Activated naive CD4-positive, alpha-beta T cell treated with anti-CD3 and anti-CD28 coated beads for 36 hours (primary cell): ENCODE measurements around the gene BCL11B. TPM values are rescaled to one million over a fixed set of nuclear protein-coding genes. Genes with fewer than 3 reads are reported as not detected.

Source experiments
- CTCF ChIA-PET: fragments of 350-600 bp; sonication (Branson Sonifier 250); formaldehyde crosslinking; loops from one replicate; lab custom pipeline; 2021; ENCODE audit warnings: antibody characterized with exemption; lab: Charles Lee
- DNase-seq: peaks from one replicate; pipeline ENCODE4 v3.0.0-alpha.2; 2020
- H3K27ac Mint-ChIP-seq: one replicate; pipeline ENCODE4 v1.8.0; 2021; ENCODE audit warnings: mild to moderate bottlenecking, mixed read lengths
- H3K27me3 Mint-ChIP-seq: one replicate; pipeline ENCODE4 v1.8.0; 2021; ENCODE audit warnings: low read depth, mixed read lengths
- H3K36me3 Mint-ChIP-seq: one replicate; pipeline ENCODE4 v1.8.0; 2021; ENCODE audit warnings: low read depth, mixed read lengths
- H3K4me1 Mint-ChIP-seq: one replicate; pipeline ENCODE4 v1.8.0; 2021; ENCODE audit warnings: low read depth, mixed read lengths
- H3K4me3 Mint-ChIP-seq: one replicate; pipeline ENCODE4 v1.8.0; 2021; ENCODE audit warnings: mild to moderate bottlenecking, moderate library complexity, mixed read lengths
- H3K9me3 Mint-ChIP-seq: one replicate; pipeline ENCODE4 v1.8.0; 2021; ENCODE audit warnings: mixed read lengths
- intact Hi-C: fragments of 100-400 bp; cut with micrococcal nuclease; formaldehyde crosslinking; loops from one replicate; pipeline ENCODE4 v1.15.1; 2023
- total RNA-seq, 2 experiments: library from RNA; stranded (reverse); gene quantifications; one replicate each; pipeline ENCODE4 v1.2.3, GENCODE V29; 2021

Gene BCL11B
- total RNA-seq, 2 experiments from 2014 or later = 71.7 to 71.9 TPM

GRCh38 chr14:99264691-99265450 is 7.1 kb downstream of the BCL11B start:
- intact Hi-C loops = loop anchor here (5.0 to 10.0 kb wide), 3 partner anchors 323 to 750 kb away; no protein-coding TSS in a partner anchor
- Mint-ChIP-seq H3K9me3 (no peaks in the 10 kb centered on the region), H3K36me3 (peaks cover 76% of the 10 kb centered on the region), H3K4me3 (peak overlapping the region; percentile 96), H3K4me1 (peaks cover 57% of the 10 kb centered on the region), H3K27me3 (no peaks in the 10 kb centered on the region), H3K27ac (peak overlapping the region; percentile 95)
- DNase-seq = peak; percentile 45
- CTCF ChIA-PET = interaction anchor here (0.6 to 5.0 kb wide), 12 partner anchors 11 to 752 kb away, joined by 3 to 44 read pairs (median 4); no protein-coding TSS in a partner anchor

- intact Hi-C loops = loop anchor here (10.0 kb wide), 2 partner anchors 719 to 749 kb away; no protein-coding TSS in a partner anchor
- CTCF ChIA-PET = interaction anchor here (1.3 to 5.0 kb wide), 2 partner anchors 23 to 39 kb away, joined by 3 to 44 read pairs; no protein-coding TSS in a partner anchor
- DNase-seq = no peak
- H3K9me3 Mint-ChIP-seq = no peaks in the 10 kb centered on the region
- peaks cover 78% of the 10 kb centered on the region for H3K36me3 Mint-ChIP-seq
- peaks cover 65% of the 10 kb centered on the region for H3K4me1 Mint-ChIP-seq
- H3K4me3 Mint-ChIP-seq = peak overlapping the region; percentile 96
- peak overlapping the region; percentile 95 for H3K27ac Mint-ChIP-seq
- no peaks in the 10 kb centered on the region for H3K27me3 Mint-ChIP-seq
Measured at GRCh38 chr14:99263564-99264330, 8.2 kb downstream of the BCL11B start.

- Mint-ChIP-seq H3K4me1 (peaks cover 72% of the 10 kb centered on the region), H3K9me3 (no peaks in the 10 kb centered on the region), H3K27me3 (no peaks in the 10 kb centered on the region), H3K36me3 (peaks cover 78% of the 10 kb centered on the region), H3K27ac (peak overlapping the region; percentile 95), H3K4me3 (peak overlapping the region; percentile 96)
- intact Hi-C loops = loop anchor here (1.0 to 10.0 kb wide), 4 partner anchors 10 to 748 kb away; no protein-coding TSS in a partner anchor
- DNase-seq = peak; percentile 24
- CTCF ChIA-PET = interaction anchor here (0.8 to 5.0 kb wide), 4 partner anchors 8 to 22 kb away, joined by 3 to 44 read pairs (median 3); partner anchors contain the start of gene BCL11B
Measured at GRCh38 chr14:99262977-99263448, 9.0 kb downstream of the BCL11B start.

- Mint-ChIP-seq H3K4me3 (peak overlapping the region; percentile 96), H3K27ac (peak overlapping the region; percentile 95), H3K36me3 (peaks cover 78% of the 10 kb centered on the region), H3K4me1 (peaks cover 80% of the 10 kb centered on the region), H3K9me3 (no peaks in the 10 kb centered on the region), H3K27me3 (no peaks in the 10 kb centered on the region)
- intact Hi-C loops = loop anchor here (1.0 to 10.0 kb wide), 4 partner anchors 9 to 747 kb away; no protein-coding TSS in a partner anchor
- peak; percentile 93 for DNase-seq
- CTCF ChIA-PET = interaction anchor here (0.7 to 2.7 kb wide), 7 partner anchors 8 to 80 kb away, joined by 3 to 9 read pairs (median 3); partner anchors contain the start of gene BCL11B
Measured at GRCh38 chr14:99261912-99262787, 9.8 kb downstream of the BCL11B start.

GRCh38 chr14:99260587-99261551 is 11.1 kb downstream of the BCL11B start:
- intact Hi-C loops = loop anchor here (1.0 to 10.0 kb wide), 3 partner anchors 18 to 746 kb away; no protein-coding TSS in a partner anchor
- Mint-ChIP-seq H3K27me3 (no peaks in the 10 kb centered on the region), H3K9me3 (no peaks in the 10 kb centered on the region), H3K4me1 (peaks cover 84% of the 10 kb centered on the region), H3K36me3 (peaks cover 82% of the 10 kb centered on the region), H3K27ac (peak overlapping the region; percentile 95), H3K4me3 (peak overlapping the region; percentile 96)
- CTCF ChIA-PET = interaction anchor here (1.1 to 2.7 kb wide), 4 partner anchors 18 to 72 kb away, joined by 3 to 9 read pairs (median 5); no protein-coding TSS in a partner anchor
- DNase-seq = peak; percentile 72

- Mint-ChIP-seq H3K27ac (peak overlapping the region; percentile 95), H3K9me3 (no peaks in the 10 kb centered on the region), H3K36me3 (peaks cover 82% of the 10 kb centered on the region), H3K27me3 (no peaks in the 10 kb centered on the region), H3K4me1 (peaks cover 87% of the 10 kb centered on the region), H3K4me3 (peak overlapping the region; percentile 96)
- CTCF ChIA-PET = interaction anchor here (1.1 to 2.7 kb wide), 2 partner anchors 17 to 26 kb away, joined by 5 to 9 read pairs; no protein-coding TSS in a partner anchor
- no peak for DNase-seq
- intact Hi-C loops = loop anchor here (1.0 to 10.0 kb wide), 3 partner anchors 17 to 745 kb away; no protein-coding TSS in a partner anchor
Measured at GRCh38 chr14:99260116-99260515, 11.9 kb downstream of the BCL11B start.

GRCh38 chr14:99258876-99259726 is 12.9 kb downstream of the BCL11B start:
- no peaks in the 10 kb centered on the region for H3K9me3 Mint-ChIP-seq
- peaks cover 77% of the 10 kb centered on the region for H3K36me3 Mint-ChIP-seq
- peak overlapping the region; percentile 96 for H3K4me3 Mint-ChIP-seq
- peaks cover 88% of the 10 kb centered on the region for H3K4me1 Mint-ChIP-seq
- DNase-seq = peak; percentile 59
- H3K27me3 Mint-ChIP-seq = no peaks in the 10 kb centered on the region
- CTCF ChIA-PET = interaction anchor here (0.6 to 1.0 kb wide), 2 partner anchors 28 to 41 kb away, joined by 3 to 5 read pairs; no protein-coding TSS in a partner anchor
- peak overlapping the region; percentile 95 for H3K27ac Mint-ChIP-seq
- intact Hi-C loops = no loop called here

GRCh38 chr14:99258341-99258861 is 13.6 kb downstream of the BCL11B start:
- Mint-ChIP-seq H3K4me3 (peak overlapping the region; percentile 96), H3K4me1 (peaks cover 88% of the 10 kb centered on the region), H3K36me3 (peaks cover 78% of the 10 kb centered on the region), H3K9me3 (no peaks in the 10 kb centered on the region), H3K27ac (peak overlapping the region; percentile 95), H3K27me3 (no peaks in the 10 kb centered on the region)
- intact Hi-C loops = no loop called here
- CTCF ChIA-PET = interaction anchor here (0.6 to 1.2 kb wide), 3 partner anchors 28 to 40 kb away, joined by 3 to 5 read pairs (median 3); no protein-coding TSS in a partner anchor
- peak; percentile 17 for DNase-seq

GRCh38 chr14:99257673-99258221 is 14.2 kb downstream of the BCL11B start:
- DNase-seq = peak; percentile 52
- intact Hi-C loops = no loop called here

More at GRCh38 chr14:99257673-99258221, 14.2 kb downstream of the BCL11B start:
- CTCF ChIA-PET = interaction anchor here (1.2 kb wide), 1 partner anchor 28 kb away, joined by 3 read pairs; no protein-coding TSS in a partner anchor
- no peaks in the 10 kb centered on the region for H3K9me3 Mint-ChIP-seq
- H3K4me3 Mint-ChIP-seq = peak overlapping the region; percentile 96
- peaks cover 77% of the 10 kb centered on the region for H3K36me3 Mint-ChIP-seq
- peaks cover 88% of the 10 kb centered on the region for H3K4me1 Mint-ChIP-seq
- H3K27me3 Mint-ChIP-seq = no peaks in the 10 kb centered on the region
- H3K27ac Mint-ChIP-seq = peak overlapping the region; percentile 95
